ENCODE results near the gene FBXO34.

FBXO34 gene

GRCh38 chr14:55316564-55316963 is 45.3 kb downstream of the FBXO34 start:
- H3K27me3 ChIP-seq: no peaks in the 10 kb centered on the region
- no peaks in the 10 kb centered on the region; the same call in 1 of the 2 replicates for H3K4me1 ChIP-seq
- H3K9me3 ChIP-seq: no peaks in the 10 kb centered on the region
- no peak overlapping the region for H3K4me3 ChIP-seq (ENCODE audit: low read depth, low read length)
- peaks cover 6% of the 10 kb centered on the region; the same call in 1 of the 2 replicates for H3K36me3 ChIP-seq
- TF ChIP-seq CTCF (IDR thresholded peaks at IDR 0.05; ENCODE audit: low read depth, low read length): no peak
- DNase-seq: no peak

- Histone ChIP-seq H3K9me3 (no peaks in the 10 kb centered on the region), H3K36me3 (peaks cover 6% of the 10 kb centered on the region; the same call in 1 of the 2 replicates), H3K27me3 (no peaks in the 10 kb centered on the region), H3K4me3 (ENCODE audit: low read depth, low read length) (no peak overlapping the region), H3K4me1 (no peaks in the 10 kb centered on the region; the same call in 1 of the 2 replicates)
- no peak for TF ChIP-seq CTCF (IDR thresholded peaks at IDR 0.05; ENCODE audit: low read depth, low read length)
- no peak for DNase-seq
Measured at GRCh38 chr14:55317542-55318306, 46.5 kb downstream of the FBXO34 start.

- H3K4me1 ChIP-seq: no peaks in the 10 kb centered on the region; the same call in 1 of the 2 replicates
- H3K4me3 ChIP-seq (ENCODE audit: low read depth, low read length): no peak overlapping the region
- DNase-seq: no peak
- H3K27me3 ChIP-seq: no peaks in the 10 kb centered on the region
- H3K36me3 ChIP-seq: peaks cover 6% of the 10 kb centered on the region; the same call in 1 of the 2 replicates
- no peak for TF ChIP-seq CTCF (IDR thresholded peaks at IDR 0.05; ENCODE audit: low read depth, low read length)
- no peaks in the 10 kb centered on the region for H3K9me3 ChIP-seq
Measured at GRCh38 chr14:55318694-55319093, 47.5 kb downstream of the FBXO34 start.

DNA sequence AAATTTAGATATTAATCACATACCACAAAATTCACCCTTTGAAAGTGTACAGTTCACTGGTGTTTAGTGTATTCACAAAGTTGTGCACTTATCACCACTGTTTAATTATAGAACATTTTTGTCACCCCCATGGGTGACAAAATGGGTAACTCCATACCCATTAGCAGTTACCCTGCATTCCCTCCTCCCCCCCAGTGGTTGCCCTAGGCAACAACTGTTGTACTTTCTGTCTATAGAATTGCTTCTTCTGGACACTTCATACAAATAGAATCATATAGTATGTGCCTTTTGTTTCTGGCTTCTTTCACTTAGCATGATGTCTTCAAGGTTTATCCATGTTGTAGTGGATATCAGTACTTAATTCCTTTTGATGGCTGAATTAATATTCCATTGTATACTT is 52.7 kb downstream of the FBXO34 start:
- DNase-seq: no peak
- H3K4me3 ChIP-seq (ENCODE audit: low read depth, low read length): no peak overlapping the region
- H3K36me3 ChIP-seq: no peaks in the 10 kb centered on the region
- H3K9me3 ChIP-seq: no peaks in the 10 kb centered on the region
- no peaks in the 10 kb centered on the region for H3K27me3 ChIP-seq
- no peak for TF ChIP-seq CTCF (IDR thresholded peaks at IDR 0.05; ENCODE audit: low read depth, low read length)
- H3K4me1 ChIP-seq: peaks cover 6% of the 10 kb centered on the region; the same call in 1 of the 2 replicates

GRCh38 chr14:55324812-55325211 is 53.6 kb downstream of the FBXO34 start:
- H3K27me3 ChIP-seq: no peaks in the 10 kb centered on the region
- H3K9me3 ChIP-seq: no peaks in the 10 kb centered on the region
- H3K4me1 ChIP-seq: peaks cover 6% of the 10 kb centered on the region; the same call in 1 of the 2 replicates
- H3K36me3 ChIP-seq: no peaks in the 10 kb centered on the region
- no peak overlapping the region for H3K4me3 ChIP-seq (ENCODE audit: low read depth, low read length)
- TF ChIP-seq CTCF (IDR thresholded peaks at IDR 0.05; ENCODE audit: low read depth, low read length): no peak
- no peak for DNase-seq

DNA sequence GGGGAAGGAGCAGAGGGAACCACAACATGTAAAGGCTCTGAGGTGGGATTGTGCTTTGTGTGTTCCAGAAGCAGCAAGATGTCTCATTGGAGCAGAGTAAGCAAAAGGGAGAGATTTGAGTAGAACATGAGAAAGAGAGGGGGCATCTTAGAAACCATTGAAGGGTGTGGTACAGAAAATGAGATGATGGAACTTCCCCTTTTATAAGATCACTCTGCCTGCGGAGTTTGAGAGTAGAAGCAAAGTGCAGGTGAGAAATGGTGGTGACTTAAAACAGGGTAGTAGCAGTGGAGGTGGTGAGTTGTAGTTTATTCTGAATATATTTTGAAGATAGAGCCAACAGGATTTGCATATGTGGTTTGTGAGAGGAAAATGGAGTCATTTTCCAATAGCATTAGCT is 56.0 kb downstream of the FBXO34 start:
- DNase-seq: no peak
- no peaks in the 10 kb centered on the region for H3K36me3 ChIP-seq
- TF ChIP-seq CTCF (IDR thresholded peaks at IDR 0.05; ENCODE audit: low read depth, low read length): no peak
- peaks cover 6% of the 10 kb centered on the region; the same call in 1 of the 2 replicates for H3K4me1 ChIP-seq
- no peaks in the 10 kb centered on the region for H3K9me3 ChIP-seq
- H3K4me3 ChIP-seq (ENCODE audit: low read depth, low read length): no peak overlapping the region
- H3K27me3 ChIP-seq: no peaks in the 10 kb centered on the region
